ENCODE results near the gene DENND1A.

The DENND1A gene

DNA sequence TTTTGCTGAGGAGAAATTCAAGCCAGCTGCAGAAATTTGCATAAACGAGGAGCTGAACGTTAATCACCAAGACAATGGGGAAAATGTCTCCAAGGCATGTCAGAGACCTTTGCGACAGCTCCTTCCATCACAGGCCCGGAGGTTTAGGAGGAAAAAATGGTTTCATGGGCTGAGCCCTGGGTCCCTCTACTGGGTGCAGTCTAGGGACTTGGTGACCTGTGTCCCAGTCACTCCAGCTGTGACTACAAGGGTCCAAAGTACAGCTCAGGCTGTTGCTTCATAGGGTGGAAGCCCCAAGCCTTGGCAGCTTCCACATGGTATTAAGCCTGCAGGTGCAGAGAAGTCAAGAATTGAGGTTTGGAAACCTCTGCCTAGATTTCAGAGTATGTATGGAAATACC, 207.5 kb downstream of the DENND1A start:
- TF ChIP-seq, protein P1, sequence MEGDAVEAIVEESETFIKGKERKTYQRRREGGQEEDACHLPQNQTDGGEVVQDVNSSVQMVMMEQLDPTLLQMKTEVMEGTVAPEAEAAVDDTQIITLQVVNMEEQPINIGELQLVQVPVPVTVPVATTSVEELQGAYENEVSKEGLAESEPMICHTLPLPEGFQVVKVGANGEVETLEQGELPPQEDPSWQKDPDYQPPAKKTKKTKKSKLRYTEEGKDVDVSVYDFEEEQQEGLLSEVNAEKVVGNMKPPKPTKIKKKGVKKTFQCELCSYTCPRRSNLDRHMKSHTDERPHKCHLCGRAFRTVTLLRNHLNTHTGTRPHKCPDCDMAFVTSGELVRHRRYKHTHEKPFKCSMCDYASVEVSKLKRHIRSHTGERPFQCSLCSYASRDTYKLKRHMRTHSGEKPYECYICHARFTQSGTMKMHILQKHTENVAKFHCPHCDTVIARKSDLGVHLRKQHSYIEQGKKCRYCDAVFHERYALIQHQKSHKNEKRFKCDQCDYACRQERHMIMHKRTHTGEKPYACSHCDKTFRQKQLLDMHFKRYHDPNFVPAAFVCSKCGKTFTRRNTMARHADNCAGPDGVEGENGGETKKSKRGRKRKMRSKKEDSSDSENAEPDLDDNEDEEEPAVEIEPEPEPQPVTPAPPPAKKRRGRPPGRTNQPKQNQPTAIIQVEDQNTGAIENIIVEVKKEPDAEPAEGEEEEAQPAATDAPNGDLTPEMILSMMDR (IDR thresholded peaks at IDR 0.05; ENCODE audit: low read depth, low read length), result no peak
- no peak for DNase-seq (ENCODE audit: extremely low read depth, low read depth)

DNA sequence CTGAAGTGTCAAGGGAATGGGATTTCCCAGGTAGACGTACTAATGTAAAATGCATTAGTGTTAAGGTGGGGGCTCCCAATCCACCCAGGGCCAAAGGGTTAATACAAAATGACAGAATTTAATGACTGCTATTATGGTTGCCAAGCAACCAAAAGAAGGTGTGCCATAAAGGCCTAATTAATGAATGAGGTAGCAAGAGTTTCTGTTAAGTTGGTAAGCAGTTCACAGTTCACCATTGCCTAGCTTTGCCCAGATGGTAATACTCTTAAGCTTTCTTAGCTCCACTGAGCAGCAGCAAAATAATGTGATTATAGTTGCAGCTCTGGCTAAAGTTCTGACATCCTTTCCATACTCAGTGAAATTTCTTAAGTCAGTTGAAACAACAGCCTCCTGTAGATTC, 211.7 kb downstream of the DENND1A start:
- TF ChIP-seq, protein P1 (IDR thresholded peaks at IDR 0.05; ENCODE audit: low read depth, low read length), result no peak
- no peak for DNase-seq (ENCODE audit: extremely low read depth, low read depth)

DNA sequence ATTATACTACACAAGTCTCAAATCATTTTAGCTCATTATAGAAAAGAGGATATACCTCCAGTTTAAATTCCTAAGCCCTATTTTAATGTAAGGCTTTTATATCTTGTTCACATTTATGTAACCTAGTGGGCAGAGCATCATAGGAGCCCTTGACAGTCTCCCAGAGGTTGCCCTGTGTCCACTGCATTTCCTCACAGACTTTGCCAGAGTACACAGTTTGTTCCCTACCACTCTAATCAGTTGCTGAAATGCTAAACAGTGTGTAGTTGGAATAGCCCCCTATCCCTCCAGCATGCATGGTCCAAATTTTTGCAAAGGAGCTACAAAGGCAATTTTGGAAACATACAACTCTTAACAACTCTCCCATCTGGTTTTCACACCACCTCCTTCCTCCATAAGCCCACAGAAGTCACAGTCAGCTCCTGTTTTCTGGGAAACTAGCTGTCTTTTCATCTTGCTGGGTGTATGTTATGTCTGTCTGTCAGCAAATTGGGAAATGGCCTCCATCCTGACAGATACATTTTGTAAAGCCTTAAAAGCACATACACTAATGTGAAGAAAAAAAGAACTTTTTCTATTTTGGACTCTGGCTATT, 212.2 kb downstream of the DENND1A start:
- TF ChIP-seq, protein P1 (IDR thresholded peaks at IDR 0.05; ENCODE audit: low read depth, low read length), result no peak
- DNase-seq (ENCODE audit: extremely low read depth, low read depth), result no peak

DNA sequence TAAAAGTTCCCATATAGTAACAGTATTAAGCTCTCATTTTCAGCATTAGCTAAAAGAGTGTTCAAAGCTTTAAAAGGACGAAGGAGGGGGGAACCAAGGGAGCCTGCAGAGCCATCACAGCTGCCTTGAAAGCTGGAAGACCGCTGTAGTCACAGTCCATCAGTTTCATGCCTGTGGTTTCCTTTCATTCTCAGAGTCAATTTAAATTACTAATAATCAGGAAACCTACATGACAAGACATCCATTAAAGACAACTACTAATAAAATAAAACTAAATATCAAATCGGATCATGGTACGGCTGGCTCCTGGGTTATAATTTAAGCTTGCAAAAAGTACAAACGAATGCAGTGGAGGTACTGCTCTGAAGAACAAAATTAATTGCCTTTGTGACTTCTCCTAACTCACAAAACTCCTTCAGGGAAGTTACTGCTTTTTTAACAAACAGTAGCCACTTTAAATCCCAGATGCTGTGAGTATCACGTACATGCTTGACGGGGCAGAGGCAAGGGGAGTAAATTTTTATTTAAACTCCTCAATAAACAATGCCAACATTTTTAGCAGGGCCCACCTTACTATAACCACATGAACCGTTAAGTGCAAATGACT, 213.5 kb downstream of the DENND1A start:
- DNase-seq (ENCODE audit: extremely low read depth, low read depth), result no peak
- TF ChIP-seq, protein P1 (IDR thresholded peaks at IDR 0.05; ENCODE audit: low read depth, low read length), result no peak

DNA sequence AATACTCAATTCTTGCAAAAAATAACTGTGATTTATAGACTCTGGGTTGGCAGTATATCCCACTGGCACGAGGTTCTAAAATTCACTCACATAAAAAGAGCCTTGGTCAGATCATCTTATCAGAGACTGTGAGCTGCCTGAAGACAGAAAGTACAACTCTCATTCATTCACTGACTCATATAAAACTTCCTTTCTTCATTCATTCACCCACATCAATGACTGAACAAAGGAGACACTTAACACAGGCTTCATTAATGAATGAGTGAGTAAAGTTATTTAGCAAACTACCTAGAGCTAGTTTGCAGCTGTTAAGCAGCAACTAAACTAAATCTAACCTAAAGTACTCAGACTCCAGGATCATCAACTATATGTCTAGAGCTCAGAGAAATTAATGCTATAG, 214.7 kb downstream of the DENND1A start:
- no peak for DNase-seq (ENCODE audit: extremely low read depth, low read depth)
- TF ChIP-seq, protein P1 (IDR thresholded peaks at IDR 0.05; ENCODE audit: low read depth, low read length), result no peak

DNA sequence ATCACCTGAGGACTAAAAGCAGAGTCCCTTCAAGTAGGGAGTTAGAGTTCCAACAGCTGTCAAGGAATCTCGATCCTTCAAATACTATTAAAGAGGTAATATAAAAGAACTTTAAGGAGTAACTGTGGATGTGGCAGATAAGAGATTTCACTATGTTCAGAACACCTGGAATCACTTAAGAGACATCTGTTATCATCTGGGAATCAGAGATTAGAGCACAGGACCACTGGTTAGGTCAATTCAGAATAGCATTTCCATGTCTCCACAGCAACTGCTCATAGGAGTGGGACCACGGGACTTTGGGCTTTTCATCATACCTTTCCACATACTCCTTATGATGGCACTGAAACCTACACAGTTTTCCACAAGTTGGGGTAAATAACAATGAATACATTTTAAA, 216.6 kb downstream of the DENND1A start:
- TF ChIP-seq, protein P1 (IDR thresholded peaks at IDR 0.05; ENCODE audit: low read depth, low read length), result no peak
- DNase-seq (ENCODE audit: extremely low read depth, low read depth), result no peak

DNA sequence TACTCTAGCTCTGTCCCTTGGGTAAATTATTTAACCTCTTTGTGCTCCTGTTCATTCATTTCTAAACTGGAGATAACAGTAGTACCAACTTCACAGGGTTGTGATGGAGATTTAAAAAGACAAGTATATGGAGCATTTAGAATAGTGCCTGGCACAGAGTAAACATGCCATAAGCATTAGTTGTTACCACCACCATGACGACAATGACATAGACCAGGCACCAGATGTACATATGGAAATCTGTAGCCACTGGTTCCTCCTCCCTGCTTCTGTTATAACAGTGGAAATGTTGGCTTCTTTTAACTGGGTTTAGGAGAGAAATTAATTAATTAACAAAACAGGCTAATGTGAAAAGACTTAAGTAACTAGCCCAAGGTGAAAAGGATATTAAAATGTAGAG, 217.5 kb downstream of the DENND1A start:
- TF ChIP-seq, protein P1 (IDR thresholded peaks at IDR 0.05; ENCODE audit: low read depth, low read length), result no peak
- DNase-seq (ENCODE audit: extremely low read depth, low read depth), result no peak
